Caki2 (cell line): ENCODE results near the gene NMNAT2. TPM values are rescaled to one million over a fixed set of nuclear protein-coding genes. Genes with fewer than 3 reads are reported as not detected.

Source experiments
- DNase-seq: peaks from one replicate; pipeline ENCODE4 v3.0.0-alpha.2; 2015; ENCODE audit warnings: low read depth
- in situ Hi-C: cut with HindIII; loops from 2 replicates; pipeline ENCODE4 v1.10.0; 2016; ENCODE audit warnings: low sequenced_read_pairs, low pct_unique_long_range_greater_than_20kb, mixed read lengths
- total RNA-seq: library from RNA; depleted of rRNA; stranded (reverse); fragments of >200 nt; shearing (Covaris generic); gene quantifications from 2 replicates; pipeline ENCODE4 v1.2.3, GENCODE V29; 2014; ENCODE audit warnings: low replicate concordance

Gene NMNAT2
- total RNA-seq, 1 experiment from 2014 or later, result 0.24 TPM

GRCh38 chr1:183302452-183303322 lies 115.5 kb downstream of the NMNAT2 start:
- no peak for DNase-seq
- in situ Hi-C loops, result no loop called here

- no peak for DNase-seq
- in situ Hi-C loops, result no loop called here
Measured at GRCh38 chr1:183301239-183301638, 116.9 kb downstream of the NMNAT2 start.

- in situ Hi-C loops, result no loop called here
- no peak for DNase-seq
Measured at GRCh38 chr1:183300828-183301227, 117.4 kb downstream of the NMNAT2 start.

GRCh38 chr1:183300395-183300794 lies 117.8 kb downstream of the NMNAT2 start:
- in situ Hi-C loops, result no loop called here
- DNase-seq, result no peak

- in situ Hi-C loops, result no loop called here
- no peak for DNase-seq
Measured at GRCh38 chr1:183296782-183297181, 121.4 kb downstream of the NMNAT2 start.

- in situ Hi-C loops, result no loop called here
- DNase-seq, result no peak
Measured at GRCh38 chr1:183295521-183295920, 122.7 kb downstream of the NMNAT2 start.

- in situ Hi-C loops, result no loop called here
- DNase-seq, result no peak
Measured at GRCh38 chr1:183293876-183294275, 124.3 kb downstream of the NMNAT2 start.

GRCh38 chr1:183293241-183293640 lies 124.9 kb downstream of the NMNAT2 start:
- in situ Hi-C loops, result no loop called here

GRCh38 chr1:183291802-183292514 lies 126.2 kb downstream of the NMNAT2 start:
- in situ Hi-C loops, result no loop called here
- no peak for DNase-seq

More at GRCh38 chr1:183293241-183293640, 124.9 kb downstream of the NMNAT2 start:
- DNase-seq, result no peak

GRCh38 chr1:183291216-183291762 lies 126.9 kb downstream of the NMNAT2 start:
- DNase-seq, result no peak
- in situ Hi-C loops, result no loop called here

- in situ Hi-C loops, result no loop called here
- DNase-seq, result no peak
Measured at GRCh38 chr1:183290628-183291027, 127.6 kb downstream of the NMNAT2 start.

GRCh38 chr1:183289051-183289496 lies 129.1 kb downstream of the NMNAT2 start:
- in situ Hi-C loops, result no loop called here
- no peak for DNase-seq

GRCh38 chr1:183288583-183288982 lies 129.6 kb downstream of the NMNAT2 start:
- no peak for DNase-seq
- in situ Hi-C loops, result no loop called here

- in situ Hi-C loops, result no loop called here
- no peak for DNase-seq
Measured at GRCh38 chr1:183287191-183287675, 130.9 kb downstream of the NMNAT2 start.

GRCh38 chr1:183285746-183286145 lies 132.4 kb downstream of the NMNAT2 start:
- DNase-seq, result no peak
- in situ Hi-C loops, result no loop called here

- in situ Hi-C loops, result no loop called here
- DNase-seq, result no peak
Measured at GRCh38 chr1:183285256-183285655, 132.9 kb downstream of the NMNAT2 start.

- in situ Hi-C loops, result no loop called here
Measured at GRCh38 chr1:183284086-183284485, 134.1 kb downstream of the NMNAT2 start.

GRCh38 chr1:183283286-183283685 lies 134.9 kb downstream of the NMNAT2 start:
- DNase-seq, result no peak
- in situ Hi-C loops, result no loop called here

More at GRCh38 chr1:183284086-183284485, 134.1 kb downstream of the NMNAT2 start:
- DNase-seq, result no peak
